ENCODE results near the gene CPZ.

DNA sequence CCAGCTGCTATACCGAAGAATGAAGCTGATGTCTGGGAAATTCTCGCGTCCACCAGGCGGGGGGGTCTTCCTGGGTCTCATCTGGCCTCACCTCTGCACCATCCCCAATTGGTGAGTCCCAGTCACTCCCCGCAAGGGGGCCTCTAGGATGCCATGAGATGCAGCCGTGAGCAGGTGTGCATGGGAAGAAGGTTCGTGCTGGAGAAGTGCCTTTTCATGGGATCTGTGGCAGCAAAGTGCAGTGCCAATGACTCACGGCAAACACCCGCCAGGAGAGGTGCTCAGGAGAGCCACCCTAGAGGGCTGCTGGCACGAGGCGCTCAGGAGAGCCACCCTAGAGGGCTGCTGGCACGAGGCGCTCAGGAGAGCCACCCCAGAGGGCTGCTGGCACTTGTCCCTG, 55.1 kb downstream of the CPZ start:
- no peak for TF ChIP-seq RFX5 (IDR thresholded peaks at IDR 0.05; ENCODE audit: low read depth, low read length)
- TF ChIP-seq, protein P1, sequence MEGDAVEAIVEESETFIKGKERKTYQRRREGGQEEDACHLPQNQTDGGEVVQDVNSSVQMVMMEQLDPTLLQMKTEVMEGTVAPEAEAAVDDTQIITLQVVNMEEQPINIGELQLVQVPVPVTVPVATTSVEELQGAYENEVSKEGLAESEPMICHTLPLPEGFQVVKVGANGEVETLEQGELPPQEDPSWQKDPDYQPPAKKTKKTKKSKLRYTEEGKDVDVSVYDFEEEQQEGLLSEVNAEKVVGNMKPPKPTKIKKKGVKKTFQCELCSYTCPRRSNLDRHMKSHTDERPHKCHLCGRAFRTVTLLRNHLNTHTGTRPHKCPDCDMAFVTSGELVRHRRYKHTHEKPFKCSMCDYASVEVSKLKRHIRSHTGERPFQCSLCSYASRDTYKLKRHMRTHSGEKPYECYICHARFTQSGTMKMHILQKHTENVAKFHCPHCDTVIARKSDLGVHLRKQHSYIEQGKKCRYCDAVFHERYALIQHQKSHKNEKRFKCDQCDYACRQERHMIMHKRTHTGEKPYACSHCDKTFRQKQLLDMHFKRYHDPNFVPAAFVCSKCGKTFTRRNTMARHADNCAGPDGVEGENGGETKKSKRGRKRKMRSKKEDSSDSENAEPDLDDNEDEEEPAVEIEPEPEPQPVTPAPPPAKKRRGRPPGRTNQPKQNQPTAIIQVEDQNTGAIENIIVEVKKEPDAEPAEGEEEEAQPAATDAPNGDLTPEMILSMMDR (conservative IDR thresholded peaks at IDR 0.05; ENCODE audit: low read depth, low read length): no peak
- TF ChIP-seq CEBPB (IDR thresholded peaks at IDR 0.05; ENCODE audit: low read depth, low read length): no peak
